Activated effector memory CD4-positive, alpha-beta T cell treated with Interleukin-2 at 50 U/mL for 16 hours (primary cell): ENCODE data around the gene SLC10A3.

Experiments
- DNase-seq: peaks from one replicate; pipeline ENCODE4 v3.0.0-alpha.2; 2020

Gene SLC10A3

GRCh38 chrX:154462396-154462795 lies 28.0 kb downstream of the SLC10A3 start:
- no peak for DNase-seq

GRCh38 chrX:154460326-154460725 lies 30.1 kb downstream of the SLC10A3 start:
- no peak for DNase-seq

DNA sequence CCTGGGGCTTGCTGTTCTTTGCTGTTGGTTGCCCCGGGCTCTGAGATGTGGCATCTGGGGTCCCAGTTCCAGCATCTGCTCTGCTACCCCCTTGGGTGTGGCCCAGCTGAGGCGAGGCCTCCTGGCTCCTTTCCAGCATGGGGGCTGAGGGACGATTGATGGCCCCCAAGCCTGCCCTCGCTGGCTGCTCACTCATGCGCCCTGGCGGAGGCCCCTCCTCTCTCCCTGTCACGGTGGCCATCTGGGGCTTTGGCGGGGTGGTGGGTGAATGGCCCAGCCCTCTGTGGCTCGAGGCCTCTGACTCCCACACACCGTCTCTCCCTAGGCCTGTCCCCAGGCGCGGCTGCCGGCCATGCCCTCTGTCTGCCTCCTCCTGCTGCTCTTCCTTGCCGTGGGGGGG lies 30.6 kb downstream of the SLC10A3 start:
- no peak for DNase-seq

GRCh38 chrX:154458954-154459778 lies 31.3 kb downstream of the SLC10A3 start:
- no peak for DNase-seq

DNA sequence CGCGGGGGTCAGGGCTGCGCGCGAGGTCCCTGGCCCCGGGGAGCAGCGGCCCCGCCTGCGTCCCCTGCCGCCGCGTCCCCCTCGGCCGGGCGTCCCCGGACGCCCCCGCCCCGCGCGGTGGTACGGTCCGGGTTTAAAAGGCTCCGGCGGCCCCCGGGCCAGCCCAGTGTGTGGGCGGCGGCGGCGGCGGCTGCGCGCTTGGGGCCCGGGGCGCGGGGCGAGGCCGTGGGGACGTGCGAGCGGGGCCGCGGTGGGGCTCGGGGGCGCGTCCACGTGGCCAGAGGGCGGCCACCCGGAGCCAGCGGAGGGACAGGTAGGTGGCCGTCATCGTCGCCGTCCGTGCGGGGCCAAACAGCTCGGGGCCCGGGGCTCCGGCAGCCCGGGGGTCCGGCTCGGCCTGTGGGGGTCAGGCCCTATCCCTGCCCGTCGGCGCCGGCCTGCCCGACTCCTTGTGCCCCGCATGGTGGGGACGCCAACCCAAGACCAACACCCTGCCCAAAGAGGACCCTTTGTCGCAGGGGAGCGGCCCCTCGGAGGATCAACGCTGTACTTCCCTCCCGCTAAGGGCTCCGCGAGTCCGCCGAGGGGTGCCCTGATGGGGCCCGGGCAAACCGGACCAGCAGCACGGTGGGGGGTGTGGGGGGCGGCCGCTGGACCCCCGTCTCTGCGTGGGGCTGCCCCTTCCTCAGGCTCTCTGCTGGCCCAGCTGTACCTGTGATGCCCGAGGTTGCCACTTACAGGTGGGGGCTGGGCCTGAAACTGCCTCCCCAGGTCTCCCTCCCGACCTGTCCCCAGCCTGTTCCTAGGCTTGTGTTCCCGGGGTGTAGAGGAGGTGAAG lies 32.1 kb downstream of the SLC10A3 start, which contains the start of gene PLXNA3:
Gene PLXNA3 (plus strand): TSS at position 166 of the 838 bp plus-strand sequence. CDS start 1,903 bp downstream, outside the sequence.
- DNase-seq: peak; percentile 62

DNA sequence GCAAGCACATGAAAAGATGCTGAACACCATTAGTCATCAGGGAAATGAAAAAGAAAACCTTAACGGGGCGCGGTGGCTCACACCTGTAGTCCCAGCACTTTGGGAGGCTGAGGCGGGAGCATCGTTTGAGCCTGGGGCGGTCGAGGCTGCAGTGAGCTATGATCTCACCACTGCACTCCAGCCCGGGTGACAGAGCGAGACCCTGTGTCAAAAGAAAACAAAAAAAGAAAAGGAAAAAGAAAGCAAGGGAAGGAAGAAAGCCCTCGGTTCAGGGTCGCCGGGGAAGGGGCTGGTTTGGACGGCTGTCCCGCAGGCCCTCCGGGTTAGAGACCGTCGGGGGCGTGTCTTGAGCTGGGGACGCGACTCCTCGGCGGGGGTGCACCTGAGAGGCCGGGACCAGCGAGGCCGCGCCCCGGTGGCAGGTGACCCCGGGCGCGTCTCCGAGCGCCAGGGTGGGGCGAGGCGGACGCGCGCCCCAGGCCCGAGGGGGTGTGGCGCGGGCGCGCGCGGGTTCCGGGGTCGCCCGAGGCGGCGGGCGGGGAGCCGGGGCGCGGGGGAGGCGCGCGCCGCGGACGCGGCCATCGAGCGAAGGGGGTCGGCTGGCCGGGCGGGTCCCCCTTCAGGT lies 32.8 kb downstream of the SLC10A3 start:
- peak; percentile 57 for DNase-seq

GRCh38 chrX:154452823-154453222 lies 37.6 kb downstream of the SLC10A3 start:
- DNase-seq: no peak

GRCh38 chrX:154450312-154450711 lies 40.1 kb downstream of the SLC10A3 start:
- no peak for DNase-seq

- DNase-seq: no peak
Measured at GRCh38 chrX:154449618-154450017, 40.8 kb downstream of the SLC10A3 start.

- DNase-seq: no peak
Measured at GRCh38 chrX:154448484-154448883, 41.9 kb downstream of the SLC10A3 start.

DNA sequence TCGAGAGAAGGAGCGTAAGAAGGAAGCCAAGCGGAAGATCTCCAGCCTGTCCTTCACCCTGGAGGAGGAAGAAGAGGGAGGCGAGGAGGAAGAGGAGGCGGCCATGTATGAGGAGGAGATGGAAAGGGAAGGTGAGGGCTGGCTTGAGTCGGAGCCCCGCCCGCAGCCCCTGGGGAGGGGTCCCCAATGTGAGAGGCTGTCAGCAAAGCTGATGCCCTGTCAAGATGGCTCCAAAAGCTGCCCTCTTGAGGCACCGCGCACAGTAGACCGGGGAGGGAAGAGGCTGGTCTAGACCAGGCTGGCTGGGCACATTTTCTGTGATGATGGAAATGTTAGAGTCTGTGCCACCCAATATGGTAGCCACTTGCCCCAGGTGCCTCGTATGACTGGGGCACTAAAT lies 44.0 kb downstream of the SLC10A3 start:
- no peak for DNase-seq

- no peak for DNase-seq
Measured at GRCh38 chrX:154445776-154446175, 44.7 kb downstream of the SLC10A3 start.

DNA sequence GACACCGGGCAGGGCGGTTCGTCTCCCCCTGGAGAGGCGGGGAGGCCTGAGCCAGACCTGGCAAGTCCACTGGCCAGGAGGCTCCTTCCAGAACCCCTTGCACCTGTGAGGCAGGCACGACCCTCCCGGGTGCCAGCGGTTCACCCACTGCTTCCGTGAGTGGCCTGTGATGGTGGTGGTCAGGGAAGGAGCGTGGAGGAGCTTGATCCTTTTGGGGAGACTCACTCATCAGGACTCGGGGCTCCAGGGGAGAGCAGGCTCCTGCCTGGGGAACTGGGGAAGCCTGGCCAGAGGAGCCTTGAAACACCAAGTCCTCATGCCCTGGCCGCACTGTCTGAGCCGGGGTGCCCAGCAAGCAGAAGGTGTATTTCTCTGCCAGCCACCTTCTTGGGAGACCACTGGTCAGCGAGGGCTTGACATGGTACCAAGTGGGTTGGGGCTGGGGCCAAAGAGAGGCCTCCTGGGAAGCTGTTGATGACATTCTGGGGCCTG lies 45.6 kb downstream of the SLC10A3 start:
- DNase-seq: no peak

- DNase-seq: peak; percentile 56
Measured at GRCh38 chrX:154443992-154444754, 46.3 kb downstream of the SLC10A3 start, which contains the start of gene FAM50A. TSS of gene FAM50A (plus strand) at chrX:154444141. CDS start at chrX:154444236, 95 bp downstream.

- no peak for DNase-seq
Measured at GRCh38 chrX:154443479-154443910, 46.9 kb downstream of the SLC10A3 start.

GRCh38 chrX:154441984-154442707 lies 48.3 kb downstream of the SLC10A3 start:
- no peak for DNase-seq

GRCh38 chrX:154441564-154441963 lies 48.9 kb downstream of the SLC10A3 start:
- DNase-seq: no peak

DNA sequence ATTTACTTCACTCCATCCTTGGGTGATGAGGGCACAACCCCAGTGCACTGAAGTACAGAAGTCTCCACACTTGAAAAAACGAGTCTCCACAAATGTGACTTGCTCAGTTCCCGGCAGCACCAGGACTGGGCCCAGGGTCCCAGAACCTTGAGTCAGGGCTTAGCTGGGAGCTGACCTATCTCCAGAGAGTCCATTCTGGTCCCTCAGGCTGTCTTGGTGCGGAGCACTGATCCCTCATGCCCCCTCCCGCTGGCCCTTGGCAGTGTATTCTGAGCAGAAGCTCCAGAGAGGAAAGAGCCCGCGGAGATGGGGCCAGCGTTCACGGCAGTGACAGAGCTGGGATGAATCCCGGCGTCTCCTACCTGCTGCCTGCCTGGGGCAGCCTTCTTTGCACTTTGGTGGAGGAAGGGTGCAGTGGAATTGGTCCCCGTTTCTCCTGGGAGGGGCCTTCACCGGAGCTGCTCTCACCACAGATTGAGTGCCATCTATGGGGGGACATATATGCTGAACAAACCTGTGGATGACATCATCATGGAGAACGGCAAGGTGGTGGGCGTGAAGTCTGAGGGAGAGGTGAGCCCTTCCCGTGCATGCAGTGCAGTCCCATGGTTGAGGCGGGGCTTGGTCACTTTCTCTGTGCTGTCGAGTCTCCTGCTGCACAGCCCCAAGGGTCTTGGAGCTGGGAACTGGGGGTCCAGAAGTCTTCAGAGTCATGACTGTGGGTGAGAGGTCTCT lies 49.6 kb downstream of the SLC10A3 start:
- no peak for DNase-seq

GRCh38 chrX:154439841-154440240 lies 50.6 kb downstream of the SLC10A3 start:
- no peak for DNase-seq

DNA sequence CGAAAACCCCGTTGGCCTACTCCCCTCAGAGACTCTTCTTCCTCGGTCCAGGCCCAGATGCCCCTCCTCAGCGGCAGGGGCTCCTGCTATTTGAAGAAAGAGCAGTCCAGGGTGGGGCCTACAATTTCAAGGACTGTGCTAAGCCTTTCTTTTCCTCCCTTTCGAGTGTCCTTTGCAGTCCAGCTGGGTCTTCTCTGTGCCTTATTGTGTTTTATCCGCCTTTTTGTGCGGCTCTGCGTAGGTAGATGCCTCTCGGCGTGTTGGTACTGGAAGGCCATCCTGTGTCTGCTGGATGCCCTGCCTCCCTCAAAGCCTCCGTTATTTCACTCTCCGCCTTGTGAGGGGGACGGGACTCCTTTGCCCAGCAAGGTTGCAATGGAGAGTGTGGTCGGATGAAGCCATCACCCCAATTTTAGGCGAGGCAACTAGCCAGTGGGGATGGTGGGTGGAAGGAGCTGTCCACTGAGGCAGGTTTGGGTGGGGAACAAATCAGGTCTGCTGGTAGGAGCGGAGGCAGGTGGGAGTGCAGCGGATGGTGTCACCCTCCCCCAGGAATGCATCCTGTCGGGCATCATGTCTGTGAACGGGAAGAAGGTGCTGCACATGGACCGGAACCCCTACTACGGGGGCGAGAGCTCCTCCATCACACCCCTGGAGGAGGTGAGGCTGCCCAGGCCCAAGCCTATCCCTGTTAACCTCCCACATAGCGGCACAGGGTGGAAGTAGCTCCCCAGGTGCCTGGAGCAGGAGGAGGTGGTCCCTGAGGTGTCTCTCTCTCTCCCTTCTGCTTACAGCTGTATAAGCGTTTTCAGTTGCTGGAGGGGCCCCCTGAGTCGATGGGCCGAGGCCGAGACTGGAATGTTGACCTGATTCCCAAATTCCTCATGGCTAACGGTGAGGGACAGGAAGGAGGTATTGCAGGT lies 52.2 kb downstream of the SLC10A3 start:
- no peak for DNase-seq
